ENCODE data around the gene STUM.

The STUM gene

GRCh38 chr1:226656601-226657277, 108.2 kb downstream of the STUM start:
- DNase-seq: peak; percentile 71

DNA sequence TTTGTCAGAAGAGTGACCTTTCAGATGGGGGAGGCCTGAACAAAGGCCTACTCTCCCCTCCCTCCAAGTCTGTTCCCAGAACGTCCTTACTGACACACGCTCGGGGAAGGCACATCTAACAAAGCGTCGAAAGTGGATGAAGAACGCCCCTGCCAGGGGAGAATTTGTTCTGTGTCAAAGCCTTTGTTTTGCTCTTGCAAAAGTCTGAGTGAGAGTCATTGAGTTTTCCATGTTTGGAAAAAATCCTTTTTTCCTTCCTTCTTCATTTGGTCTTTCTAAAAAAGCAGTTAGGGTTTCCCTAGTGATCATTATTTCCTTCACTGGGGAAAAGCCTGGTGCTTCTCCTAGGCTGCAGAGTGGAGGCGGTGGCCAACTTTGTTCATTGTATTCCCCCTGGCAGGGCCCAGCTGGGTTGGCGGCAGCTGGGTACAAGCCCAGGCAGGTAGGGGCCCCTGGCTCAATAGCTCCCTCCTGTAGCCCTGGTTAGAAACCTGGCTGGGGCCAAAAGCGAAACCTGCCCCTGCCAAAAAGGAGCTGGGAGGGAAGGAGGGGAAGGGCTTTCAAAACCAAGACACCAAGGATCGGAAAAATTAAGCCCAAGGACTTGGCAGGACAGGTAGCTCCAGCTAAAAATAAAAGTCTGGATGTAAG, 109.5 kb downstream of the STUM start:
- DNase-seq: peak; percentile 64

- DNase-seq: no peak
These were observed 110.1 kb downstream of the STUM start for GRCh38 chr1:226658546-226659125.
